ENCODE results near the gene PPHLN1.

The PPHLN1 gene

GRCh38 chr12:42473561-42473960 lies 147.6 kb downstream of the PPHLN1 start:
- no peak overlapping the region for H3K4me3 ChIP-seq (ENCODE audit: low read depth, low read length)
- in situ Hi-C loops (cut with HindIII; ENCODE audit: low sequenced_read_pairs): no loop called here
- TF ChIP-seq, protein P1, sequence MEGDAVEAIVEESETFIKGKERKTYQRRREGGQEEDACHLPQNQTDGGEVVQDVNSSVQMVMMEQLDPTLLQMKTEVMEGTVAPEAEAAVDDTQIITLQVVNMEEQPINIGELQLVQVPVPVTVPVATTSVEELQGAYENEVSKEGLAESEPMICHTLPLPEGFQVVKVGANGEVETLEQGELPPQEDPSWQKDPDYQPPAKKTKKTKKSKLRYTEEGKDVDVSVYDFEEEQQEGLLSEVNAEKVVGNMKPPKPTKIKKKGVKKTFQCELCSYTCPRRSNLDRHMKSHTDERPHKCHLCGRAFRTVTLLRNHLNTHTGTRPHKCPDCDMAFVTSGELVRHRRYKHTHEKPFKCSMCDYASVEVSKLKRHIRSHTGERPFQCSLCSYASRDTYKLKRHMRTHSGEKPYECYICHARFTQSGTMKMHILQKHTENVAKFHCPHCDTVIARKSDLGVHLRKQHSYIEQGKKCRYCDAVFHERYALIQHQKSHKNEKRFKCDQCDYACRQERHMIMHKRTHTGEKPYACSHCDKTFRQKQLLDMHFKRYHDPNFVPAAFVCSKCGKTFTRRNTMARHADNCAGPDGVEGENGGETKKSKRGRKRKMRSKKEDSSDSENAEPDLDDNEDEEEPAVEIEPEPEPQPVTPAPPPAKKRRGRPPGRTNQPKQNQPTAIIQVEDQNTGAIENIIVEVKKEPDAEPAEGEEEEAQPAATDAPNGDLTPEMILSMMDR (IDR thresholded peaks at IDR 0.05; ENCODE audit: low read depth, low read length): no peak
- DNase-seq (ENCODE audit: low read depth, low spot score): no peak

GRCh38 chr12:42474391-42474790 lies 148.4 kb downstream of the PPHLN1 start:
- DNase-seq (ENCODE audit: low read depth, low spot score): no peak
- H3K4me3 ChIP-seq (ENCODE audit: low read depth, low read length): no peak overlapping the region
- in situ Hi-C loops (cut with HindIII; ENCODE audit: low sequenced_read_pairs): no loop called here
- TF ChIP-seq, protein P1 (IDR thresholded peaks at IDR 0.05; ENCODE audit: low read depth, low read length): no peak

GRCh38 chr12:42475106-42475505 lies 149.1 kb downstream of the PPHLN1 start:
- in situ Hi-C loops (cut with HindIII; ENCODE audit: low sequenced_read_pairs): no loop called here
- TF ChIP-seq, protein P1 (IDR thresholded peaks at IDR 0.05; ENCODE audit: low read depth, low read length): no peak
- H3K4me3 ChIP-seq (ENCODE audit: low read depth, low read length): no peak overlapping the region
- DNase-seq (ENCODE audit: low read depth, low spot score): no peak

DNA sequence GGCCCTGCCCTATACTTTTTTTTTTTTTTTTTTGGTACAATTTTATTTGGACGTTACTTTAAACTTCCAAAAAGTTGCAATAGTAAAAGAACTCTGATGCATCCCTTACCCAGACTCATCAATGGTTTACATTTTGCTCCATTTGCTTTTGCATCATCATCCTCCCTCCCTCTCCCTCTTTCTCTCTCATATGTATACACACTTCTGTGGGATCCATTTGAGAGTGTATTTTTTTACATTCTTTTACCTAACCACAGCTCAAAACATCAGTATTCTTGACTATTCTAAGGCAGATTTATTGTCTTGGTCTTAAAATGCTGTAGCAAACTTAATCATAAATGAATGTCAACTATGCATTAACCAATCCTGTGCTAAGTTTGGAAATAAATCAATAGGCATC lies 152.0 kb downstream of the PPHLN1 start:
- no peak for DNase-seq (ENCODE audit: low read depth, low spot score)
- in situ Hi-C loops (cut with HindIII; ENCODE audit: low sequenced_read_pairs): no loop called here
- H3K4me3 ChIP-seq (ENCODE audit: low read depth, low read length): no peak overlapping the region
- TF ChIP-seq, protein P1 (IDR thresholded peaks at IDR 0.05; ENCODE audit: low read depth, low read length): no peak

DNA sequence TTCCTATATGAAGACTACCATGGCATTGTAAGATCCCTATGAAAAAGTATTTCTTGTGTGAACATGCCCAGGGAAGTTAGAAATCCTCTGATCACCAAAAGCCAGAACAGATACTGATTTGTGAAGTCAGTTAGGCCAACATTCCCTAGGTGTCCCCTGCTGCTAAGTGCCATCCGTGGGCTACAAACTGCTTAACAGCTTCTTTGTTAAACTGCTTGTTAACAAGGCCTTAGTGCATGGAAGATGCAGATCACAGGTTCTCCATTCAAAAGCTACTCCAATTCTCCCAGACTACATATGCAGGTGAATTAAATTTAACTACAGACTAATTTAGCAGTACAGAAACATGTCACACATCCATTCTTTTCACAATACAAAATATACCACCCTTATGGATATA lies 155.4 kb downstream of the PPHLN1 start:
- H3K4me3 ChIP-seq (ENCODE audit: low read depth, low read length): no peak overlapping the region
- in situ Hi-C loops (cut with HindIII; ENCODE audit: low sequenced_read_pairs): no loop called here

GRCh38 chr12:42482041-42482747 lies 156.2 kb downstream of the PPHLN1 start:
- H3K4me3 ChIP-seq (ENCODE audit: low read depth, low read length): peak overlapping the region; percentile 72
- DNase-seq (ENCODE audit: low read depth, low spot score): peak; percentile 58
- in situ Hi-C loops (cut with HindIII; ENCODE audit: low sequenced_read_pairs): no loop called here
- TF ChIP-seq, protein P1 (IDR thresholded peaks at IDR 0.05; ENCODE audit: low read depth, low read length): no peak

More for the DNA sequence above, 155.4 kb downstream of the PPHLN1 start:
- DNase-seq (ENCODE audit: low read depth, low spot score): no peak
- TF ChIP-seq, protein P1 (IDR thresholded peaks at IDR 0.05; ENCODE audit: low read depth, low read length): no peak

Measured in astrocyte of the spinal cord (primary cell).